ENCODE measurements around the gene PRDM16.

GRCh38 chr1:3172431-3173380, 103.7 kb downstream of the PRDM16 start:
- no peak for TF ChIP-seq CTCF (IDR thresholded peaks at IDR 0.05)
- TF ChIP-seq SIN3A (IDR thresholded peaks at IDR 0.05; ENCODE audit: borderline replicate concordance, insufficient read depth, low read depth, low read length) = no peak
- TF ChIP-seq TCF7L2 (IDR thresholded peaks at IDR 0.05; ENCODE audit: low read depth, low read length) = no peak
